Measurements from ENCODE around the gene BCAS1.

- TF ChIP-seq CTCF (IDR thresholded peaks at IDR 0.05), result no peak
- TF ChIP-seq POLR2A (IDR thresholded peaks at IDR 0.05), result no peak
Observed at GRCh38 chr20:53918949-53919361, 151.4 kb downstream of the BCAS1 start.
